Measurements from ENCODE around the gene RFX8.
"Not testable (repeated sequence)": the region's sequence is repeated elsewhere in the genome, so short reads cannot be mapped to it uniquely, and the experiment has no call there.

- TF ChIP-seq CTCF (IDR thresholded peaks at IDR 0.05 in 4 of 5, conservative IDR thresholded peaks at IDR 0.05 in 1 of 5); POLR2A (IDR thresholded peaks at IDR 0.05): not testable (repeated sequence)
Measured at GRCh38 chr2:101504744-101505143, 29.8 kb upstream of the RFX8 start.

All from gastrocnemius medialis (tissue), 4 donors.